HUES64 (cell line): ENCODE results near the gene DBF4B.
A peak's percentile ranks its signal among the peaks of the same experiment; 100 is the strongest.
"Not testable (repeated sequence)": the region's sequence is repeated elsewhere in the genome, so short reads cannot be mapped to it uniquely, and the experiment has no call there.

Source experiments
- H3K27ac ChIP-seq: 2 replicates; pipeline ENCODE4 v1.7.0; 2013; ENCODE audit warnings: low read depth, low read length, inconsistent platforms
- H3K27me3 ChIP-seq: 2 replicates; pipeline ENCODE4 v1.6.1; 2013; ENCODE audit warnings: mild to moderate bottlenecking, low read length; ENCODE audit not compliant: insufficient read depth
- H3K36me3 ChIP-seq: 2 replicates; pipeline ENCODE4 v1.6.1; 2013; ENCODE audit warnings: mild to moderate bottlenecking, low read length; ENCODE audit not compliant: insufficient read depth
- H3K4me1 ChIP-seq: 2 replicates; pipeline ENCODE4 v1.6.1; 2013; ENCODE audit warnings: mild to moderate bottlenecking, low read length, moderate library complexity; ENCODE audit not compliant: insufficient read depth
- H3K4me3 ChIP-seq: 2 replicates; pipeline ENCODE4 v1.5.1; 2013; ENCODE audit warnings: mild to moderate bottlenecking, low read length, moderate library complexity
- H3K9ac ChIP-seq: 2 replicates; pipeline ENCODE4 v1.6.1; 2013; ENCODE audit warnings: mild to moderate bottlenecking, low read depth, low read length
- H3K9me3 ChIP-seq: 2 replicates; pipeline ENCODE4 v1.6.1; 2013; ENCODE audit warnings: low read depth, low read length; ENCODE audit not compliant: insufficient read depth
- WGBS: fragments of 150-250, 120-280 bp; methylation state at CpG from one replicate; pipeline ENCODE4 v1.1.7; 2013; ENCODE audit warnings: missing lambda C conversion rate; 5-methylcytosine and 5-hydroxymethylcytosine counted together

Gene DBF4B

GRCh38 chr17:44688675-44689476, 19.6 kb upstream of the DBF4B start:
- H3K27me3 ChIP-seq = no peaks in the 10 kb centered on the region
- H3K4me1 ChIP-seq = no peaks in the 10 kb centered on the region; the same call in 1 of the 2 replicates
- H3K9ac ChIP-seq = peak overlapping the region; percentile 95
- peak overlapping the region; percentile 72 for H3K27ac ChIP-seq
- H3K4me3 ChIP-seq = peak overlapping the region; percentile 88
- H3K36me3 ChIP-seq = peaks cover 15% of the 10 kb centered on the region
- WGBS = 7% methylated on average over 12 of the region's 13 CpGs
- H3K9me3 ChIP-seq = no peaks in the 10 kb centered on the region

GRCh38 chr17:44689477-44690217, 18.8 kb upstream of the DBF4B start, which contains the start of gene CCDC43:
Gene CCDC43, minus strand, starts transcription at chr17:44689776. Its CDS starts 23 bp downstream, at chr17:44689753.
- peaks cover 14% of the 10 kb centered on the region; the same call in 1 of the 2 replicates for H3K36me3 ChIP-seq
- H3K4me1 ChIP-seq = no peaks in the 10 kb centered on the region; the same call in 1 of the 2 replicates
- H3K27ac ChIP-seq = peak within 1 kb of the TSS; percentile 72
- H3K9me3 ChIP-seq = no peaks in the 10 kb centered on the region
- no peaks in the 10 kb centered on the region for H3K27me3 ChIP-seq
- H3K4me3 ChIP-seq = peak within 1 kb of the TSS; percentile 88
- under 1% methylated on average over 51 of the region's 51 CpGs for WGBS
- peak within 1 kb of the TSS; percentile 95 for H3K9ac ChIP-seq

- H3K27ac ChIP-seq, H3K4me1 ChIP-seq, H3K9me3 ChIP-seq, H3K36me3 ChIP-seq, H3K27me3 ChIP-seq, H3K9ac ChIP-seq: not testable (repeated sequence)
- 0 out of 2 replicates have a peak overlapping the region, but pooled peaks have one; percentile 88 for H3K4me3 ChIP-seq
- WGBS = 85% methylated on average over 21 of the region's 21 CpGs
These were observed 17.6 kb upstream of the DBF4B start for GRCh38 chr17:44690746-44691306.

- Histone ChIP-seq H3K9me3 (no peaks in the 10 kb centered on the region), H3K27me3 (no peaks in the 10 kb centered on the region)
- whole genome bisulfite sequencing = 92% methylated on average over 10 of the region's 11 CpGs
These were observed 14.9 kb upstream of the DBF4B start for GRCh38 chr17:44693609-44694008.

GRCh38 chr17:44700288-44700687, 8.2 kb upstream of the DBF4B start:
- not testable (repeated sequence) for H3K27me3 ChIP-seq, H3K4me1 ChIP-seq, H3K9me3 ChIP-seq, H3K9ac ChIP-seq, H3K27ac ChIP-seq, H3K4me3 ChIP-seq, H3K36me3 ChIP-seq
- WGBS = 93% methylated on average over 10 of the region's 10 CpGs

More at GRCh38 chr17:44693609-44694008, 14.9 kb upstream of the DBF4B start:
- Histone ChIP-seq H3K36me3 (no peaks in the 10 kb centered on the region), H3K27ac (no peak overlapping the region), H3K4me3 (no peak overlapping the region), H3K4me1 (no peaks in the 10 kb centered on the region; the same call in 1 of the 2 replicates), H3K9ac (no peak overlapping the region)

GRCh38 chr17:44707755-44708400, 587 bp upstream of the DBF4B start:
- Histone ChIP-seq H3K27ac (peak overlapping the region; percentile 94; the same call in 1 of the 2 replicates), H3K36me3 (no peaks in the 10 kb centered on the region), H3K4me3 (peak overlapping the region; percentile 95), H3K9me3 (no peaks in the 10 kb centered on the region), H3K4me1 (peaks cover 5% of the 10 kb centered on the region; the same call in 1 of the 2 replicates), H3K9ac (peak overlapping the region; percentile 90), H3K27me3 (no peaks in the 10 kb centered on the region)
- WGBS = 59% methylated on average over 4 of the region's 4 CpGs

GRCh38 chr17:44719444-44719843, 11.0 kb downstream of the DBF4B start:
- H3K9me3 ChIP-seq = no peaks in the 10 kb centered on the region
- H3K27me3 ChIP-seq = no peaks in the 10 kb centered on the region
- peaks cover 51% of the 10 kb centered on the region for H3K36me3 ChIP-seq
- H3K4me1 ChIP-seq = no peaks in the 10 kb centered on the region
- no peak overlapping the region for H3K27ac ChIP-seq
- WGBS = 96% methylated on average over 1 of the region's 1 CpG
- no peak overlapping the region for H3K4me3 ChIP-seq
- H3K9ac ChIP-seq = no peak overlapping the region

- 80% methylated on average over 5 of the region's 5 CpGs for WGBS
- no peaks in the 10 kb centered on the region for H3K4me1 ChIP-seq
- no peak overlapping the region for H3K9ac ChIP-seq
- peaks cover 61% of the 10 kb centered on the region for H3K36me3 ChIP-seq
- no peaks in the 10 kb centered on the region for H3K9me3 ChIP-seq
- no peak overlapping the region for H3K27ac ChIP-seq
- H3K4me3 ChIP-seq = no peak overlapping the region
- no peaks in the 10 kb centered on the region for H3K27me3 ChIP-seq
These were observed 13.8 kb downstream of the DBF4B start for GRCh38 chr17:44722254-44722653.

- H3K27ac ChIP-seq, H3K27me3 ChIP-seq, H3K9me3 ChIP-seq, H3K4me3 ChIP-seq, H3K9ac ChIP-seq, H3K4me1 ChIP-seq: not testable (repeated sequence)
- 96% methylated on average over 4 of the region's 6 CpGs for WGBS
- peaks cover 63% of the 10 kb centered on the region for H3K36me3 ChIP-seq
These were observed 17.7 kb downstream of the DBF4B start for GRCh38 chr17:44726121-44726520.

- peaks cover 70% of the 10 kb centered on the region for H3K36me3 ChIP-seq
These were observed 25.3 kb downstream of the DBF4B start for GRCh38 chr17:44733753-44734152.

More at GRCh38 chr17:44733753-44734152, 25.3 kb downstream of the DBF4B start:
- H3K27ac ChIP-seq = no peak overlapping the region
- H3K9ac ChIP-seq = no peak overlapping the region
- no peaks in the 10 kb centered on the region for H3K27me3 ChIP-seq
- H3K9me3 ChIP-seq = no peaks in the 10 kb centered on the region
- 75% methylated on average over 5 of the region's 5 CpGs for whole genome bisulfite sequencing
- no peak overlapping the region for H3K4me3 ChIP-seq
- peaks cover 12% of the 10 kb centered on the region for H3K4me1 ChIP-seq
